GM21526 (cell line): ENCODE measurements around the gene RMDN3.

ENCODE experiments used
- ATAC-seq: cut with Tn5 transposase; IDR thresholded peaks from one replicate; pipeline ENCODE4 v1.9.1; 2021; ENCODE audit warnings: moderate library complexity; ENCODE audit not compliant: unreplicated experiment, low FRiP score

The RMDN3 gene

DNA sequence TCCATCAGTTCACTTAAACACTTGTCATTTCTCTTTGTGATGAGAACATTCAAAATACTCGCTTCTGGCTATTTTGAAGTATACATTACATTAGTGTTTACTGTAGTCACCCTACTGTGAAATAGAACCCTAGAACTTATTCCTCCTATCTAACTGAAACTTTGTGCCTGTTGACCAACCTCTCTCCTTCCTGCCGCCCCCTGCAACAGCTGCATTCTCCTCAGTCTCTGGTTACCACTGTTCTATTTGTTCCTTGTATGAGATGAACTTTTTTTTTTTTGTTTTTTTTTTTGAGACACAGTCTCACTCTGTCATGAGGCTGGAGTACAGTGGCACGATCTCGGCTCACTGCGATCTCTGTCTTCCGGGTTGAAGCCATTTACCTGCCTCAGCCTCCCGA is 57.1 kb downstream of the RMDN3 start:
- no peak for ATAC-seq

DNA sequence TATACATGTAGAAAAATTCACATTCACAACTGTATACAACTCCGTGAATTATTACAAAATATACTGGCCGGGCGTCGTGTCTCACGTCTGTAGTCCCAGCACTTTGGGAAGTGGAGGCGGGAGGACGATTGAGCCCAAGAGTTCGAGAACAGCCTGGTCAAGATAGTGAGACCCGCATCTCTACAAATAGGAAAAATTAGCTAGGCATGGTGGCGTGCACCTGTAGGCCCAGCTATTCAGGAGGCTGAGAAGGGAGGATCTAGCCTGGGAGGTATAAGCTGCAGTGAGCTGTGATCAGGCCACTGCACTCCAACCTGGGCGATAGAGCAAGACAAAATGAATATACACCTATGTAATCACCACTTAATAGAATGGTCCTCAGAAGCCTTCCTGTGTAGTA is 58.8 kb downstream of the RMDN3 start:
- no peak for ATAC-seq

DNA sequence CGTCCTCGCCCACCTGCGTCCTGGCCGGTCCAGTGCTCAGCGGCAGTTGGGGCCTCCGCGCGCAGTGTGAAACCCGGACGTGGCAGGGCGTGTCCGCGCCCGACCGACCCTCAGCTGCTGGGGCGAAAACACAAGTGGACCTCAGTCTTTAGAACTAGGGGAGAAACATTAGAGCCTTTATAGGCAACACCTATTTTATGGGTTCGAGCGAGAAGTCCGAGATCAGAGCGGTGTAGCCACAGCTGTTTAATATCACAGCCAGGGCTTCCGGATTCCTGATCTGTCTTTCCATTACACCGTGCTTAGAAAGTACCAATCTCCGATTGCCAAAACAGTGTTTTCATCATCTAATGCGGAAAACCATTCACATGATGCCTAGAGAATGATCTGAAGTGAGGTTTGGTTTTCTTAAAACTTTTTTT is 59.6 kb downstream of the RMDN3 start:
- ATAC-seq: peak; percentile 17

DNA sequence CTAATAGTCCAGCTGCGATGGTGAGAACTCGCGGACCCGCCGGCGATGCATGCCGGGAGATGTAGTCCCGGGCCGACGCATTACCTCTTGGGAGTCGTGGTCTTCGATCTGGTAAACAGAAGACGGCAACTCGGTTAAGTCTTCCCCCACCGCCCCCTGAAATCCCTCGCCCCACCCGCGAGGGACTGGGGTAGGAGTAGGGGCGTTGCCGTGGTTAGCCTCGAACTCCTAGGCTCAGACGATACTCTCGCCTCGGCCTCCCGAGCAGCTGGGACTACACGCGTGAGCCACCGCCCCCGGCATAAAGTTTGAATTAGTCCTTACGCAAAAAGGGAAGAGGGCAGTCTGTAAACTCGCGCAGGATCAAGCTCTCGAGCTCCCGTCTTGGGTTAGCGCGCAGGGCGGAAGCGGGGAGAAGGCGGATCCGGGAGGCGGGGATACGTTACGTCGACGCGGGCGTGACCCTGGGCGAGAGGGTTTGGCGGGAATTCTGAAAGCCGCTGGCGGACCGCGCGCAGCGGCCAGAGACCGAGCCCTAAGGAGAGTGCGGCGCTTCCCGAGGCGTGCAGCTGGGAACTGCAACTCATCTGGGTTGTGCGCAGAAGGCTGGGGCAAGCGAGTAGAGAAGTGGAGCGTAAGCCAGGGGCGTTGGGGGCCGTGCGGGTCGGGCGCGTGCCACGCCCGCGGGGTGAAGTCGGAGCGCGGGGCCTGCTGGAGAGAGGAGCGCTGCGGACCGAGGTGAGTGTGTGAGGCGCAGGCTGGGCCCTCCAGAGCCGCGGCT is 60.2 kb downstream of the RMDN3 start, which contains the start of gene RAD51:
Gene RAD51 (plus strand): TSS at position 487 of the 781 bp plus-strand sequence. CDS start 3,585 bp downstream, outside the sequence.
- ATAC-seq: peak; percentile 71

DNA sequence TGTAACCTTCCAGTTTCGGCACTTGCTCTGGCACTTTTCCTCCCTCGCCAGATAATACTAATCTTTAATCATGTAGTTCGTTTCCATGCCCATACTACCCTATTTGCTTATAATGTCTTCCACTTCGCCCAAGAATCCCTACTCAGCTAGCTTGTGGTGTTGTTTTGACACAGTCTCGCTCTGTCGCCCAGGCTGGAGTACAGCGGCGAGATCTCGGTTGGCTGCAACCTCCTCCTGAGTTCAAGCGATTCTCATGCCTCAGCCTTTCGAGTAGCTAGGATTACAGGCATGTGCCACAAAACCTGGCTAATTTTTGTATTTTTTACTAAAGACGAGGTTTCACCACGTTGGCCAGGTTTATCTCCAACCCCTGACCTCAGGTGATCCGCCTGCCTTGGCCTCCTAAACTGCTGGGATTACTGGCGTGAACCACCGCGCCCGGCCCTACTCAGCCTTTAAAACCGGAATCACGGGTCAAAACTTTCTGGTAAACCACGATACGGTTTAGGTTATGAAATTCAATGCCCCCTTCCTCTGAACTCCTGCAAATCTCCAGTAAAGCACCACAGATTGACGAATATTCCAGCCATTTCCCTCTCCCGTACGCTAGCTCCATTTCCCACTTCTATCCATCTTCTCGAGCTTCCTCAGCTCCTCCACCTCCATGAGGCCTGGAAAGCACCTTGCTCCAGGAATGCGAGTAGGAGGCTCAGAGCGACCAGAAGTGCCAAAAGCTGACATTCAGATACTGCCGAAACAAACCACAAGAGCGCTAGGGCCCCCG is 61.0 kb downstream of the RMDN3 start:
- ATAC-seq: peak; percentile 3

DNA sequence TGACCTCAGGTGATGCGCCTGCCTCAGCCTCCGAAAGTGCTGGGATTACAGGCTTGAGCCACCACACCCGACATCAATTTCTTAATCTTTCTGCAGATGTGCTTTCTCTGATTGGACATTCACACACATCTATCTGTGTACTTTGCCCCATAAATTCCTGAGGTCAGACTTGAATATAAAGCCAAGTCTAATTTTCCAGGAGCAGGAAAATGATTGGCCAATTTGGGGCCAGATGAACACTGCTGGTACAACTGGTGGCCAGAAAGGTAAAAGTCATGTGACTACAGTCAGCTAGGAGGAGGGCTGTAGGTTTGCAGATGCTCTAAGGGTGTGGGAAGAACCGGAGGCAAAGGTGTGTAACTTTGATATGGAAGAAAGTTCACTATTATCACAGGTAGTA is 63.3 kb downstream of the RMDN3 start:
- no peak for ATAC-seq

DNA sequence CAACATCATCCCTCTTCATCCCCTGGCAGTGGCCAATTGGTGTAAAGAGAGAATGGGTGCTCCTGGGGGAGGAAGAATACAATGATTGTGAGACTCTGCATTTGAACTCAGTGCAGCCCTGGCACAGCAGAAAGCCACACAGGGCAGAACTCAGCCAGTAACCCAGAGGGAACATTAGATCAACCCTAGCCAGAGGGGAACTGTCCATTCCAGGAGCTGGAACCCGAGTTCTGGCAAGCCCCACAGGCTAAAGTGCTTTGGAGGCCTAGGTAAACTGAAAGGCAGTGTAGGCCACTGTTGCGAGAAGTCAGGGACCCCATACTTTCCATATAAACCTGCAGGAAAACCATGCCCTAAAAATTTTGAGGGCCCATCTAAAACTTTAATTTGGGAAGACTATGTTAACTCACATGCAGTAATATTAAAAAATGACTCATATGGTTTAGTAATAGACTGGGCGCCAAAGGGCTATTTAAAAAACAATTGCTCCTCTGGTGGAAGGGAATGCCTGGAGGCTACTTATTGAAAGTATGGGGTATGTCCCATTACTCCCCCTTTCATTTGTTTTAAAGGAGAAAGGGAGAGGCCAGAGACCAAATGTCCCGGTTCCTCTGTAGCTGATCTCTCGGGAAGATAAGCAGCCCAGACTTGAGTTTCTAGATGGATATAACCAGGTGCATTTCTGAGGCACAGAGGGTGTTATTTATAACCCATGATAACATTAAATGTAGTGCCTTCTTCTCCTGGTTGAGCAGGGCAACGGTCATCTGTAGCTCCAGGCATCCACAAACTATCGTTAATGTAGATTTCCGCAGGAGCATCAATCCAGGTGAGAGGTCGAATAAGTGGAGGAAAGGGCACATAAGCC is 65.9 kb downstream of the RMDN3 start:
- ATAC-seq: no peak
